HG02759 (cell line): ENCODE measurements around the gene DIO3.

Experiments
- ATAC-seq: cut with Tn5 transposase; IDR thresholded peaks from one replicate; pipeline ENCODE4 v1.9.1; 2021; ENCODE audit warnings: mild to moderate bottlenecking, moderate library complexity; ENCODE audit not compliant: unreplicated experiment

The DIO3 gene

GRCh38 chr14:101579372-101580080 is 18.2 kb downstream of the DIO3 start:
- no peak for ATAC-seq

GRCh38 chr14:101581806-101582205 is 20.5 kb downstream of the DIO3 start:
- no peak for ATAC-seq

DNA sequence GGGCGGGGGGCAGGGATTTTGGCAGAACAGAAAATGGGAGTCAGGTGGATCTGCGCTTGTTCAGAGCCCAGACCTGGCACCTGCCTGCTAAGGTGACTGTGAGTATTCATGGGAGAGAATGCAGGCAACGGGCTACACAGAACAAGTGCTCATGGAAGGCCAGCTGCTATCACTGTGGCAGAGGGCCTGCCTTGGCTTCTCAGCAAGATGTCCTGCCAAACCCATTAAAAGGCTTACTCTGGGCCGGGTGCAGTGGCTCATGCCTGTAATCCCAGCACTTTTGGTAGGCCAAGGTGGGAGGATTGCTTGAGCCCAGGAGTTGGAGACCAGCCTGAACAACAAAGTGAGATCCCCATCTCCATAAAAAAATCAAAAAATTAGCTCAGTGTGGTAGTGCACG is 21.0 kb downstream of the DIO3 start:
- no peak for ATAC-seq

DNA sequence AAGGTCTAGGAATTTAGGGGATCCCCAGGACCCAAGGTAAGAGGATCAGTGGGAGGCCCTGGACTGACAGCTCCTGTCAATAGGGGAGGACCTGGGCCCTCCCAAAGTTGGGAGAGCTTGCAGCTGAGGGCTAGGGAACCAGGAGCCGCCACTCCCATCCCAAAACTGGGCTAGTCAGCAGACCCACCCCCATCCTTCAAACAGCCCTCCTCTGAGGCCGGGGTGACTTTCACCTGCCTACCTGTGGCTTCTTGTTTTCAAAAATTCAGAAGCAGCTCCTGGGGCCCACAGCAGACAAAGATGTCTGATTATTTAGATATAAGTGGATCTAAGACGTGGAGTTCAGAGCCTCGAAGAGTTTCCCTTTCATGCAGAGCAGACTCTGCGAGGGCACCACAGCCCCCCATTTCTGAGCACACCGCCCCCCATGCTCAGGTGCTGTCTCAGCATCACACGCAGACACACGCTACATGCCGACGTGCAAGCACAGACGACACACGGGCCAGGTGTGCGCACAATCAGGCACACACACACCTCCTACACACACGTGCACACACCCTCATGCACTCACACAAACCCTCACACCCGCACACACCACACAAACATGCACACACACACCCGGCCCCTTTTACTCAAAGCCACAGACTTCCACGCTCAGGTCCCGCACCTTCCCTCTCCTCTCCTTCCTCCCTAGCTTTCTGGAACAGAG is 21.9 kb downstream of the DIO3 start:
- no peak for ATAC-seq

DNA sequence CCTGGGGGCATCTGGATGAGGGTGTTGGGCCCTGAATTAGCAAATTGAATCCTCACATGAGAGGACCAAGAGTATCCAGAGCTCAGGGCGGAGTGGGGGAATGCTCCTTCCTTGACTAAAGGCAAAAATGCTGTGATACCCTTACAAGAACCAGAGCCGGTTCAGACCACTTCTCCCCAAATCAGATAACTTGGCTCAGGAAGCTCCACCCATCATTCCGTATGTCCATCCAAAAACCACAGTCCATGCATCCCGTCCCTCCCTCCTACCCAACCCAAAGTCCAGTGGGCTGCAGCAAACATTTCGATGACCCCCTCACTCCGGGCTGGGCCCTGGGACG is 22.4 kb downstream of the DIO3 start:
- ATAC-seq = no peak

GRCh38 chr14:101584055-101584859 is 23.0 kb downstream of the DIO3 start:
- no peak for ATAC-seq

DNA sequence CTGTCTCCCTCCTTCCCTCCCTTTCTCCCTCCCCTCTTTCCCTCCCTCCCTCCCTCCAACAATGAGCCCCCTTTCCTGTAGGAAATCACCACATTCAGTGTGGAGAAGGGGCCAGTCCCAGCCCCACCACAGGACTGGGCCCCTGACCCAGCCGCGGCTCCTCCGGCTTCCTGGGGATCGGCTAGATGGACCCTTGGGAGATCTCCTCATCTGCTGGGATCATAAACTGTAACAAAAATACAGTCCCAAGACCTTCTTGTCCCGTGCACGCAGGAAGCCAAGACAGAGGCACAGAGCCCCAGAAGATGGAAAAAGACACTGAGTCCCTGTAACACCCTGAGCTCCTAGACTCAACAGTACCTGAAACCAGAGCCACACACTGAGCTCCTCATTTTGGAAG is 23.9 kb downstream of the DIO3 start:
- no peak for ATAC-seq

DNA sequence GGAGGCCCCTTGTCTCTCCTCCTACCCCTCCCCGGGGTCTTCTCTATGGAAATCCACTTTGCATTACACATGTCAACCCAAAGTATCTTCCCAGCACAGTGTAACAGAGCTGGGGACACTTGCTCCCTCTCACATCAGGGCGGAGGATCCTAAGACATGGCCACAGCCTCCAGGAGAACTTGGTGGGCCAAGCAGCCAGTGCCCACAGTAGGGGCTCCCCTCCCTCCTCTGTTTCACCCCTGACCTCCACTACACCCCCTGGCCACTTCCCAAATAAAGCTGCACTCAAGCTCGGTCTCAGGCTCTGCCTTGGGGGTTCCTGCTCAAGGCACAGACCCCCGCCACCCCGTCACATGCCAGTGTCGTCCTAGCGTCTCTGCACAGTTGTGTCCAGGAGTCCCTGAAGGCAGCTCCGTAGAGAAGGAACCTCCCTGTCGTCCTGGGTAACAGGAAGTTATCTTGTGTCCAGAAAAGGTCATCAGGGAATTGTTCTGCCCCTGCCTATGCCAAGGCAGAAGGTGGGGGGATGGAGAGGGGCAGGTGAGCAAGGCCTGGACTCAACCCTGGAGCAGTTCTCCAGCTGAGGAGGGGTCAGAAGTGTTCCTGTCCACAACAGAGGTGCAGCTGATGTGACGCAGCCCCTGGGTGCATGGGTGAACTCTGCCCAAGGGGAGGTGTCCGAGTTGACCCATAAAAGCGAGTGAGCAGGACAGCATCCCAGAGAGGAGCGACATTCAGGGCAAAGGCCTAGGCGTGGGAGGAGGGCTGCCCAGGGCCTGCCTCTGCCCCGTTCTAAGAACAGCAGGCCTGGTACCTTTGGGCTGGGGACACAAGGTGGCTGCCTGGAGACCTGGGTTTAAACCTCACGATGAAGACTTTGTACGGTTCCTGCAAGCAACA is 25.5 kb downstream of the DIO3 start:
- no peak for ATAC-seq

- no peak for ATAC-seq
Observed at GRCh38 chr14:101587441-101587911, 26.2 kb downstream of the DIO3 start.

- ATAC-seq = no peak
Observed at GRCh38 chr14:101588286-101588975, 27.1 kb downstream of the DIO3 start.

GRCh38 chr14:101588990-101589389 is 27.7 kb downstream of the DIO3 start:
- ATAC-seq = no peak

DNA sequence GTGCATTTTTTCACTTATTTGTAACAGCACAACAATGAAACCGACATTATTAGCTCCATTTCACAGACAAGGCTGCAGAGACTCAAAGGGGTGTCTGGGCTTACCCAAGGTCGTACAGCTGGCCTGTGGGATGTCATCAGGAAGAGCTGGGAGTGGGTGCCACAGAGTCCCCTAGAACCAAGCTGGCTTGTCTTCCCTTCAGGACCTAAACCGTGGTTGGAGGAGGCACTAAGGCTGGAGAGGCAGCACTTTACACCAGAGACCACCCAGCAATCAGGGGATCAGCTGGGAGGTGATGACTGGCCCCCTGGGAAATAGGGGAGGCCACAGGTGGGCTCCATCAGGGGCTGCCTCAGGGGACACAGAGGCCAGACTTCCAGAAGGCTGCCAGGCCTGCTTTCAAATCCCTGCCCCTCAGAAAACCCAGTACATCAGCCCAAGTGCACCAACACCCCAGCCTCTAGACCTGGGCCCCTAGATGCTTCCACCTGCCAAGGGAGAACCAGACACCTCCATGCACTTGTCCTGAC is 28.3 kb downstream of the DIO3 start:
- ATAC-seq = no peak

- ATAC-seq = no peak
Observed at GRCh38 chr14:101590062-101590461, 28.8 kb downstream of the DIO3 start.

GRCh38 chr14:101590616-101591015 is 29.3 kb downstream of the DIO3 start:
- no peak for ATAC-seq

GRCh38 chr14:101591121-101591520 is 29.8 kb downstream of the DIO3 start:
- ATAC-seq = no peak

DNA sequence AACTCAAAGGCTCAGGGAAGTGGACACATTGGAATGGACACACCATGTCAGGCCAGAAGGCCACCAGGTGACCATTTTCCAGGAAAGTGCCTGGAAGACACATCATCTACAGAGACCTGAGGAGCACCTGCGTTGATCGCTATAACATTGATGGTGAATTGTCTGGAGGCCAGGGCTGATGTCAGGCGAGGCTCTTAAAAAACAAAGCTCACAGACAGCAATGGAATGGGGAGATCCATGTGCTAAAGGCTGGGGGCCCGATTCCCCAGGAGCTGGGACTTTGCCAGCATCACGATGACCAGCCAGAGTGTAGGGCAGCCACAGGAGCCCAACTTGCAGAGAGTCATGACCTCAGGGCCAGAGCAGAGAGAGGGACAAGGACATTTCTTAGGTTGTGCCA is 30.3 kb downstream of the DIO3 start:
- no peak for ATAC-seq

- ATAC-seq = no peak
Observed at GRCh38 chr14:101593411-101594238, 32.3 kb downstream of the DIO3 start.

- no peak for ATAC-seq
Observed at GRCh38 chr14:101594511-101595148, 33.3 kb downstream of the DIO3 start.

GRCh38 chr14:101595349-101595748 is 34.1 kb downstream of the DIO3 start:
- no peak for ATAC-seq
